DLD1 (cell line): ENCODE results near the gene SMARCA2.

ENCODE experiments used
- in situ Hi-C: cut with HindIII; loops from 2 replicates; pipeline ENCODE4 v1.10.0; 2017; ENCODE audit warnings: low sequenced_read_pairs

SMARCA2 gene

DNA sequence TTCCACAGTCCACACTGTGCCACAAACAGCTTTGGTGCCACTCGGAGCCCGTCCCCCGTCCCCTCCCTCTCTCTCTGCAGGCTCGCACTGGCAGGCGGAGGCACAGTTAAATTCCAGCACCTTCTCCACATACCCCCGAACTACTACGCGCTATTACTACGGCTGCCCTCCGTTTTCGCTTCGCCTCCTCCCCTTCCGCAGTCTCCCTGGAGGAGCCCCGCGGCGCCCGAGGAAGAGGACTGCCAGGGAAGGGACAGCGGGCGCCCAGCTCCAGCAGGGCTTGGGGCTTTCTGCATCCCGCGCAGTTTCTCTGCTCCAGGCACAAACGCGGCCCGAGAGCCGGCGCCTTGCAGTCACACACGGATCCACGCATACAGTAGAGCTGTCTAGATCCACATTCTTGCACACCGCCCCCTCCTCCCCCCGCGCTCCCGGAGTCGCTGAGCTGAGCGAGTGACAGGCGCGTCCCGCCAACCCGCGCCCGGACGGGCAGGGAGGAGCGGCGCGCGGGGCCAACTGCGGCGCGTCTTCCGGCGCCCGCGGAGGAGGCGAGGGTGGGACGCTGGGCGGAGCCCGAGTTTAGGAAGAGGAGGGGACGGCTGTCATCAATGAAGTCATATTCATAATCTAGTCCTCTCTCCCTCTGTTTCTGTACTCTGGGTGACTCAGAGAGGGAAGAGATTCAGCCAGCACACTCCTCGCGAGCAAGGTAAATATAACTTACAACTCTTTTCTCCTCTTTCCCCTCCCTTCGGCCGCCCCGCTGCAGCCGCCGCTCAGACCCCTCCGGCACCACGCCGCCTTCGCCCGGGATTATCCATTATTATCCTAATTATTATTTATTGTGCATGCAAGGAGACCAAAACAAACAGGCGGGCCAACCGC is at the start of gene SMARCA2:
Gene SMARCA2, plus strand, starts transcription at position 652 of the 885 bp plus-strand sequence. CDS start 13,676 bp downstream, outside the sequence.
- in situ Hi-C loops: no loop called here

DNA sequence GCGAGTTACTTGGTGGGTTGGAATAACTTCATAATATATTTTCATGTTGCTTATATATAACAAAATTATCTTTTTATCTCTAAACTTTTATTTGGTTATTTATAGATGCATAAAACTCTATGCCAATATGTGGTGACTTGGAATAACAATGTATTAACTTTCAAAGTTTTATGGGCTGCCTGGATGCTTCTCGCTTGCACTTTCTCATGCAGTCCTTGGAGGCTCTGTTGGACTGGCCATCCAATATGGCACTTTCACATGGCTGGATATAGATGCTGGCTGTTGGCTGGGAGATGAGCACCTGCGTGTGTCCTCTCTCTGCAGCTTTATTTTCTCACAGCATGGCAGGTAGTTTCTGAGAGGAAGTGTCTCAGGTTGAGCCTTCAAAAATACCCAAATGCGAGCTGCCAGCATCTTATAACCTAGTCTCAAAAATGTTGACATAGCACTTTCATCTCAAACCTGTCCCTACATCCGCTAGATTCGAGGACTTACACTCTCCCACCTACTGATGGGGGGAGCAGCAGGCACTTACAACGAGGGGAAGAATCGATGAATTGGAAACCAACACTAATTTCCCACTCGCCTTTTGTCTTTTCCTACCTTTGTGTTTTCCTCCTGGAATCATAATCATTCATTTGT is 48.3 kb upstream of the SMARCA2 start:
- in situ Hi-C loops: no loop called here

DNA sequence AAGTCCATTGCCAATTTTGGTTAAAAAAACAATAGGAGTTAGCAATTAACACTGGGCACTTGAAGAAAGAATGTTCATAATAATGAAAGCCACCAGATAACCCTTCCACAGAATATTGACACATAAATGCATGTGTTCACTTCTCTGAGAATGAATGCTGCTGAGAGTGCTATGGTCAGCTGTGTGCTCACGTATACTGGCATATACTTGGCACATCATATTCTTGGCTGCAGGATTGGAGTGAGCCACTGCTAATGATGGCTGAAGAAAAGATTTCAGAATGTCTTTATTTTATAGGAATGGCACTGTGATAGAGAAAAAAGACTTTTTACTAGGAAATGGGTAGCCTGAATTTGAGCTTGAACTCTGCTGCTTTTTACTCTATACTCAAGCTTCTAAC is 46.0 kb upstream of the SMARCA2 start:
- in situ Hi-C loops: no loop called here

DNA sequence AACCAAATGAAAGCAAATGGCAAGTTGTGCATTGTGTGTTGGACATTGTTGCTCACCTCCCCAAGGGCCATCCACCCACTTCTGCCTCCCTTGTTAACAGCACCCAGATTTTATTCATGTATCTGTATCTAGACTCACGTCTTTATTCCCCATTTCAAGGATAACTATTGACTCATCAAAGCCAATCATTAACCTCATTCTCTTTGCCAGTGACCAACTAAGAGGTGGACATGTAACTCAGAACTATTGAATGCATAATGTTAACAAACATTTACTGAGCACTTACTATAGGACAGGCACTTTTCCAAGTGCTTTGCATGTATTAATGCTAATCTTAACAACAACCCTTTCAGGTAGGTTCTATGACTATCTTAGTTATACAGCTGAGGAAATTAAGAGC is 45.2 kb upstream of the SMARCA2 start:
- in situ Hi-C loops: no loop called here

DNA sequence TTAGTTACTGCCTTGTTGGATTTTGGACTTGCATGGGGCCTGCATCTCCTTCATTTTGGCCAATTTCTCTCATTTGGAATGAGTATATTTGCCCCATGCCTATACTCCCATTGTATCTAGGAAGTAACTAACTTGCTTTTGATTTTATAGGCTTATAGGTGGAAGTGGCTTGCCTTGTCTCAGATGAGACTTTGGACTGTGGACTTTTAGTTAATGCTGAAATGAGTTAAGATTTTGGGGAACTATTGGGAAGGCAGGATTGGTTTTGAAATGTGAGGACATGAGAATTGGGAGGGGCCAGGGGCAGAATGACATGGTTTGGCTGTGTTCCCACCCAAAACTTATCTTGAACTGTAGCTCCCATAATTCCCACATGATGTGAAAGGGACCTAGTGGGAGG is 42.5 kb upstream of the SMARCA2 start:
- in situ Hi-C loops: no loop called here

DNA sequence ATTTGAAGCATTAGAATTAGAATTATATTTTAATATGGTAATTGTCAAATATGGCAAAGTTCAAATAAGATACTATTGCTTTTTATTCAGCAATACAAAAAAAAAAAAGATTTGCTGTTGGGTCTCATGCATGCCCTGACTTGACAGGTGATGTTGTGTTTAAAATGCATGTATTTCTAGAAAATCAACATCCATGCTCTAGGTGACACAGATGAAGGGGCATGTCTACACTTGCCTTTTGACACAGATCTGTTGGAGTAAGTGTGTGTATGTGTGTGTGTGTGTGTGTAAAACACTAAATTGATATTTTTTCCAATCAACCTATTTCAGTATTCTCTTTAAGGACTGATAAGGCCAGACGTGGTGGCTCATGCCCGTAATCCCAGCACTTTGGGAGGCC is 38.1 kb upstream of the SMARCA2 start:
- in situ Hi-C loops: no loop called here

DNA sequence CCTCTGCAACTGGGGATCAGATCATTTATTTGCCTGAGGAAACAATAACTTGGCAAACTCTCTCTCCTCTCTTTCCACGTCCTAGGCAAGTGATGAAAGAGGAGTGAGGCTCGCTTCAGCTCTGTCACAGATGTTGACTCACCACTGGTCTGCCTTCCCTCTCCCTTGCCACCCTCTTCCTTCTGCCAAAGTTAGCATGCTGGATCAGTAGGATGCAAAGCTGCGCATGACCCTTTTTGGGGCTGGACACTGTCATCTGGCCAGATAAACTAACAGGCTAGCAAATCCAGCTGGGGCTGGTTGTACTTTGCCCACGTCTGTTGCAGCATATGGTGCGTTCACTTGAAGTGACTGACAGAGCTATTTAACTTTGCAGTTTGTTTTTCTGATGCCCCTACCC is 36.2 kb upstream of the SMARCA2 start:
- in situ Hi-C loops: no loop called here

DNA sequence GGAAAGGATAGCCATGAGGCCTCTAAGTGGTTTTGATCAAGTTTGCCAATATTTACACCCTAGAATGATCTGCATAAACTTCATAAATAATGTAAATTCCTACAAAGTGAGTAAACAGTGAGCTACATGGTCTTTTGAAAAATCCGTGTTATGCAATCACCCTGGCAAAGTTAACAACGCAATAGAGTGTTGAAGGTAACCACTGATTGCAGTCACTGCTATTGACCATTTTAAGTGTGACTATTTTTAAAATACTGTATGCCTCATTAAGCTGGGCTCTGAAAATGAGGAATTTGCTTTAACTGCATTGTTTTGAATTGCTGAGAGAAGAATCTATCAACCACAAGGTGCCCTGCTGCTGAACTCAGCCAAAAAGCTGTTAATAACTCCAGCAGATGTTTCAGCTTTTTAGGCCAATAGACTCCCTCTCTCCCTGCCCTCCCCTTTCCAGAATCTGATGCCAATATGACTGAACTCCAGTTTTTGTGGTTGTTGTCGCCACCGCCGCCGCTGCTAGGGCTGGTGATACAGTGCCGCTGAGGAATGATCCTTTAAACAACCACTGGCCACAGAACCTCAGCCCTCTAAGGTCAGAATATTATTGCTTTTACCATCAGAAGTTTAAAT is 35.3 kb upstream of the SMARCA2 start:
- in situ Hi-C loops: no loop called here

DNA sequence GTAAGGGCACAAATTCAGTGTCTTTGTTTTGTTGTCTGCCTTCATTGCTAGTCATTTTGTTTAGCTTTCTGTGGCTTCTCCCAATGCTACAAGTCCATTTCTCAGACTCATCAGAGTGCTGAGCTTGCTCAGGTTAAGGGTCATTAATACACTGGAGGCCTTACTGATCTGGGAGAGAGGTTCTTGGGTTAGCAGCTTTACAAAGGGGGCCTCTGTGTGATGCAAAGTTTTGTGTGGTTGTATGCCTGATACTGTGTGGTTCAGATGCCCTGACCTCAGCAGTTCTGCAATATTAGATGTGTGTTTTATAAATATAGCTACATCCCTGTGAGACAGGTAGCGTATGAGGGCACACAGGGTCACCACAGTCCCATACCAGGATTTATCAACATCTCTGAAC is 34.8 kb upstream of the SMARCA2 start:
- in situ Hi-C loops: no loop called here

DNA sequence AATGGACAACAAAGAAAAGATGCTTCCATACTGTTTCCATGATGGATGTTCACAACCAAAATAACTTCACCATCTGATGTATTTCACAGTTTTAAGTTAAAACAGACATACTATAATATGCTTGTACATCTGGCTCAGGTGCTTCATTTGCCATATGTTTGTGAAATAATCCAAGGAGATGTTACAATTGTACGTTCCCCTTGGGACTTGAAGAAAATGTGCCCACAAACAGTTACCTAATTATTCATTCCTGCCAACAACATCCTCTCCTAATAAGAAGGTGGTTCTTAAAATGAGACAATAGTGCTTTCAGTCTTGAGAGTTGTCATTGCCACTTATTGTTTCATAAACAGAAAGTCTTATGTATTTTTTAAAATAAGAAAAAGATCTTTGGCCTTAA is 33.1 kb upstream of the SMARCA2 start:
- in situ Hi-C loops: no loop called here

DNA sequence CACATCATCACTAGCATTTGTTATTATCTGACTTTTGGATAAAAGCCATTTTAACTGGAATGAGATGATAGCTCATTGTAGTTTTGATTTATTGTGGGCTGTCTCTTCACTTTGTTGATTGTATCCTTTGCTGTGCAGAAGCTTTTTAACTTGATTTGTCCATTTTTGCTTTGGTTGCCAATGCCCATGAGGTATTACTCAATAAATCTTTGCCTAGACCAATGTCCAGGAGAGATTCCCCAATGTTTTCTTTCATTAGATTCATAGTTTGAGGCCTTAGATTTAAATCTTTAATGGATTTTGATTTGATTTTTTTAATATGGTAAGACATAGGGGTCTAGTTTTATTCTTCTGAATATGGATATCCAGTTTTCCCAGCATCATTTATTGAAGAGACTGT is 28.8 kb upstream of the SMARCA2 start:
- in situ Hi-C loops: no loop called here

DNA sequence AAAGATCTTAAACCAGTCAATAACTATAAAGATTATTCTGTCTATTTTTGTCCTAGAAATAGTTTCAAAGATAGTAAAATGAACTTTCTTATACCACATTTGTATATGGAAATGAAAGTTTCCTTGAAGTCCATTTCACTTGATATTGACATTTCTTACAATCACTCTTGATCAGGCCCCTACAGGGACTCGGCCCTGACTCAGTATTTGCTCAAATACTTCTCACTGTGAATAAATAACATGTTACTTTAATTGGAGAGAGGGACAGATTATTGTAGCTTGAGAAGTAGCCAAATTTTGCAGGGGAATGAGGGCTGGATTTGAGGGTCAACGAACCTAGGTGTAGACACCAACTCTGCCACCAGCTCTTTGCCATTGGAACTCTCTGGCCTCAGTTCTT is 25.6 kb upstream of the SMARCA2 start:
- in situ Hi-C loops: no loop called here

DNA sequence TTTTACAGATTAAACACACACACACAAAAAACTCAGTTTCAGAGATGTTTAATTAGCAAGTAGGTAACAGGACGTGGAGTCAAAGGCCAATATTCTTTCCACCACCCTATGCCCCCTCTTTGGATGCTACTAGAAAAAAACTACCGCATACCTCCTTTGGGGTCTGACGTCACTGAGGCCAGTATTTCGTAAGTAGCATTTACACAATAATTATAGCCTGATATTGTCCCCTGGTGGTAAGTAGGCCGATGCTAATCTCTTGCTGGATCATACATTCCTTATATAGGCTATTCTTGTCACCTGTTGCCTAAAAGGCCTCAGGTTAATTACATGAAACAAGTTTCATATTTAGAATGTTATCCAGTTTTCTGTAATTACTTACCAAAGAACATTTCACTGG is 21.0 kb upstream of the SMARCA2 start:
- in situ Hi-C loops: no loop called here

DNA sequence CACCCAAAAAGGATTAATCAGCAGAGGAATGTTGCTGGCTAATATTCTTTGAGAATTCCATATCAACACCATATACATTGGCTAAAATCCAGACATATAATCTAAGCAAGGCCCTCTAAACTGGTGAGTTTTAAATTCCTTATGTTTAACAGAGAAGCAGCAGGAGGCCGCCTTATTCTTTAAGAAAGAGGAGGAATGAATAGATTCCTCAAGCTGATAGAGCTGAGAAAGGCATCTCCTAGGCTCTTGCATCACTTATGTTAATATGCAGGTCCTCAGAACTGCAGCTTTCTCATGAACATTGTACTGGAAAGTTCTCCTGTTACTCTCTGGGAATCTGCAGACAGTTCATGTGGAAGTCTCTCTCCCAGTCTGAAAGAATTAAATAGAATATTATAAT is 20.1 kb upstream of the SMARCA2 start:
- in situ Hi-C loops: no loop called here

DNA sequence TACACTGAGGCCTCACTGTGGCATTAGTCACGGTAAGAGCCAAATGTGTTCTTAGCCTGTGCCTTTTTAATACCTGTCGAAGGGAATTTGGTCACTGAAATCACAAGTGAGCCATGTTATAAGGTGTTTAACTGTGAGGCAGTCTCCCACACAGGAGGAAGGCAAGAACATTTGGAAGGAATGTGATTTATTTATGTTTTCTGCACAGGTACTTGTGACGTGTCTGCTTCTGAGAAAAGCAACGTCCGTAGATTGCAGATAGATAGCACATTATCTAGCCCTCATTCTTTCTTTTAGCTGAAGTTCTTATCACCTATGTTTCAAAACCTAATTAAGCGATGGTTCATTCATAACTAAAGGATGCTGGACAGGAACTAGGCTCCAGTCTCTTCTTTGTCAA is 19.0 kb upstream of the SMARCA2 start:
- in situ Hi-C loops: no loop called here

DNA sequence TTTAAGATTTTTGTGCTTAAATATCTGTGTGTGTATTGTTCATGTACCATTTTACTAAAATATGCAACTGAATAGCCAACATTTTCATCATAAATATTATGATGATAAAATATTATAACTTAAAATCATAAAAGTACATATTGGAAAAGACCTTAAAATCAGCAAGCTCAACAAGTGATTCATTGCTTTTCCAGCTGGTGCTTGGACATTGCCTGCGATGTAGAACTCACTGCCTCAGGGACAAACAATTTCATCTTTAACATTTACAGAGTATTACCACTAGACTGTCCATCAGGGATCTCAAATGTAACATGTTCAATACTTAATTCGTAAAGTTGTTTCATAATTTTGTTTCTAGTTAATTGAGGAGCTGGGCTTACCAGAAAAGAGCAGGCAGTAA is 17.5 kb upstream of the SMARCA2 start:
- in situ Hi-C loops: no loop called here

DNA sequence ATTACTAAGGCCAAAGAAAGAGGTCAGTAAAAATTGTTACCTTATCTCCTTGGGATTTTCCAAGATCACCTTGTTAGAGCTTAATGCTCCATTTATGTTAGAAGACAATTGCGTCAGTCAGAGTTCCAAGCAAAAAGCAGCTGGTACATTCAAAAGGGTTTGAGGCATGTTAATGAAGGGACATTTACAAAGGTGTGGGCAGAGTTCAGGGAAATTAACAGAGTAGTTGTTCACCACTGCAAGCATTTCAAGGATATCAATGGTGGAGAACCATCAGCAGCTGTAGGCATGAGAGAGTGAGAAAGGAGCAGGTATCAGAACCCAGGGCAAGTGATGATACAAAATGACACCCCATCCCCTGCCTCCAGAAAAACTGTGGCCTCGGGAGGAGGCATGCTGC is 17.0 kb upstream of the SMARCA2 start:
- in situ Hi-C loops: no loop called here

DNA sequence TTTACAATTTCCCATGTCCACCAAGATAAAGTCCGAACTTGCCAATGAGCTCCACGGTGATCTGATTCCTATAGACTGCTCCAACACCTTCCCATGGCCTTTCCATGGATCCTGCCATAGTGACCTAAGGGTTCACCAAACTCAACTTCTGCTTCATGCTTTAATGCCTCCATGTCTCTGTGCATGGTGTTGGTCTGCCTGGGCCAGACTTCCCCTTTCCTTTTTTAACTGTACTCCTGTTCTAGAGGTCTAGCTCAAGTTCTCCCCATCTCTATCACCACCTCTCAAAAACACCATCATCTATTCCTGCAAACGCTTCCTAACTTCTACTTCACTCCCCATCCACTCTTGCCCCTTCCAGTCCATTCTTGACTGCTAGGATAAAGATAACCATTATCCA is 14.8 kb upstream of the SMARCA2 start:
- in situ Hi-C loops: no loop called here

DNA sequence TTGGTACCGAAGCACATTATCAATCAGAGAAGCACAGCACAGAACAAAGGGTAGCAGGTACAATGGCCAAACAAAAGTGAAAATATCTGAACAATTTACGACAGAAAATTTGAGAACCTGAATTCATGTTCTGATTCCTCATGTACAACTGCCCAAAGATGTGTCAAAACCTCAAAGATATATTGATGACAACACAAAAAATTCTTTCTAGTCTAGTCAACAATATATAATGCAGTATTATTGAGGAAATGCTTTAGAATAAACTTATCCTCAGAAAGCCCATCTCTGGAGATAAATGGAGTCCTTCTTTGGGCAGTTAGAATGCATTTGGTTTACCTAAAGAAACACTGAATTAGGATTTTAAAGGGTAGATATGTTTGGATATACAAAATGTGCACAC is 6.8 kb upstream of the SMARCA2 start:
- in situ Hi-C loops: no loop called here

DNA sequence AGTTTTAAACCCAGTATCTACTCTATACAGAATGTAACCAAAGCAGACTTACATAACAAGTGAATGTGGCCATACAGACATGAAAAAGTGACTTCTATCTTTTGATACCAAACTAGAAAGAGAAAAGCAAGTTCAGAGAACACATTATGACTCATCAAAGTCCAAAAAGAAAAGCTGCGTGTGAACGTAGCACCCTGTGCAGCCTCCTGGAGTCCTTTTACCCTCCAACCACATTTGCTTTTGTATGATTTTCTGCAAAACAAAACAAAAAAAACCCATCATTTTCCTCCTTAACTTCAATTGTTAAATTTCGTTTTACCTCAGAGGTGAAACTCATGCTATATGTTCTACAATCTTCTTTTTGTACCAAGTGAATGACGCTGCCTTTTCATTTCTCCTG is 2.8 kb upstream of the SMARCA2 start:
- in situ Hi-C loops: no loop called here

DNA sequence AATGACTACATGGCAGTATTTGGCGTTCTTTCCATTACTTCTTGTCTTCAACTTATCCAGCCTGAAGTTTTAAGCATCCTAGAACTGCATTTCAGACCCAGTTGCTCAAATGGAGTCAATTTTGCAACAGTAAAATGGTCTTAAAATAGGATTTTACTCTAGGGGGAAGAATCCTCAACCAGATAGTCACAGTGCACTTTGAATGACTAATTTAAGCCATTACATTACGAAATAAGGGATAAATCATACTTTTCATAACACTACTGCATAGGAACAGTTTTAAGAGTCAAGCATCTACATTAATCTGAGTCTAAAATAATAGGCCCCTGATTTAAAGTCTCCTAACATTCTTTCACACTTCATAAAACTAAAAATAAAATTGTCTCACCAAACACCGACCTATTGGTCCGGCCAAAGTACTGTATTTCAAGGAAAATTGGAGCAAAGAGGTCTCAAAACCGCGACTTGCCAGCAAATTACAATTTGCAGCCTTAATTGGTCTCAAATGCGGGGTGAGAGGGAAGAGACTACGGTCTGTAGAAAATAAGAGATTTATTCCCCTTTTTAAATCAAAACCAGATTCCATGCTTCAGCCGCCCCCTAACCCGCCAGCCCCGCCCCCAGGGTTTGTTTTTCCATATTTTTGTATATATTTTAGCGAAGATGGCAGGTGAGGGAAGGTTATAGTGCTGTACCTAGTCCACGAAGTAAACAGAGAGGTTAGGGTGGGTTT is 1.2 kb upstream of the SMARCA2 start:
- in situ Hi-C loops: no loop called here
